ENCODE results near the gene LRRC4.

LRRC4 gene

DNA sequence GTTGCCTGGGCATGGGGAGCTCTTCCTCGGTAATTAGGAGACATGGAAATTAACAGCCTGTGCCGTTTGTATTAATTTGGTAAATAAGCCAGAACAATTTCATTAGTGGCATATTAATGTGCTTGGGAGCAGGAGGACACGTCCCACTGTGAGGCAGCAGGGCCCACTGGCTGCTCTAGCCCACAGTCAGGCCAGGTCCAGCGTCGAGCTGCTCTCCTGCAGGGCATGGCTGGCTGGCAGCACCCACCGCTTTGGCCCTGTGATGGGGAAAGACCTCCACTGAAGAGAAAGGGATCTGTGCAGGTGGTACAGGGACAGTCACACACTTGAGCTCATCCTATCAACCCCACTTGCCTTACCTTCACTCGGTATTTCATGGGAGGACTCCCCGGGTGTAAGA, 37.5 kb upstream of the LRRC4 start:
- Mint-ChIP-seq H3K36me3 (peaks cover 12% of the 10 kb centered on the region), H3K9me3 (ENCODE audit: low read depth) (no peaks in the 10 kb centered on the region), H3K27ac (peak overlapping the region; percentile 16)

GRCh38 chr7:128067983-128068382, 36.7 kb upstream of the LRRC4 start:
- Mint-ChIP-seq H3K36me3 (peaks cover 16% of the 10 kb centered on the region), H3K4me3 (no peak overlapping the region), H3K27ac (no peak overlapping the region), H3K9me3 (ENCODE audit: low read depth) (no peaks in the 10 kb centered on the region), H3K4me1 (ENCODE audit: low read depth) (peaks cover 42% of the 10 kb centered on the region), H3K27me3 (no peaks in the 10 kb centered on the region)

More for the DNA sequence above, 37.5 kb upstream of the LRRC4 start:
- Mint-ChIP-seq H3K27me3 (no peaks in the 10 kb centered on the region), H3K4me1 (ENCODE audit: low read depth) (peaks cover 42% of the 10 kb centered on the region), H3K4me3 (no peak overlapping the region)

DNA sequence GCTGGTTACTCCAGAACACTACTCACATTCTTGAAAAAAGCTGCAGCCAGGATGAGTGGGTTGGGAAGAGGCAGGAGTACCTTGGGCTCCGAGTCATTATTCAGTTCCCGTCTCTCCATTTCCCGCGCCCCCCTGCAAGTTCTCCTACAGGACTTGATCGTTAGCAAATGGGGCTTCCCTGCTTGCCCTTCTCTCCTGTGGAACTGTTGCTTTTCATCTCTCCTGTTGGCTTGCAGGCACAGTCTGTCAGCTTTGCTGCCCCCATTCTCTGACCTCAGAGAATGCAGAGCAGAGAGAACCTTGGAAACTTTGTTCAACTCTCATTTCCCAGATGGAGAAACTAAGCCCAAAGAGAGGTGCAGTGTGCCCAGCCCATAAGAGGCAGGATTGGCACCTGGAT, 35.6 kb upstream of the LRRC4 start:
- H3K4me1 Mint-ChIP-seq (ENCODE audit: low read depth) = peaks cover 44% of the 10 kb centered on the region
- no peak overlapping the region for H3K27ac Mint-ChIP-seq
- peaks cover 16% of the 10 kb centered on the region for H3K36me3 Mint-ChIP-seq
- H3K9me3 Mint-ChIP-seq (ENCODE audit: low read depth) = no peaks in the 10 kb centered on the region
- no peaks in the 10 kb centered on the region for H3K27me3 Mint-ChIP-seq
- H3K4me3 Mint-ChIP-seq = no peak overlapping the region

GRCh38 chr7:128066395-128066794, 35.2 kb upstream of the LRRC4 start:
- no peak overlapping the region for H3K4me3 Mint-ChIP-seq
- peaks cover 16% of the 10 kb centered on the region for H3K36me3 Mint-ChIP-seq
- peaks cover 39% of the 10 kb centered on the region for H3K4me1 Mint-ChIP-seq (ENCODE audit: low read depth)
- H3K9me3 Mint-ChIP-seq (ENCODE audit: low read depth) = no peaks in the 10 kb centered on the region
- no peak overlapping the region for H3K27ac Mint-ChIP-seq
- no peaks in the 10 kb centered on the region for H3K27me3 Mint-ChIP-seq

DNA sequence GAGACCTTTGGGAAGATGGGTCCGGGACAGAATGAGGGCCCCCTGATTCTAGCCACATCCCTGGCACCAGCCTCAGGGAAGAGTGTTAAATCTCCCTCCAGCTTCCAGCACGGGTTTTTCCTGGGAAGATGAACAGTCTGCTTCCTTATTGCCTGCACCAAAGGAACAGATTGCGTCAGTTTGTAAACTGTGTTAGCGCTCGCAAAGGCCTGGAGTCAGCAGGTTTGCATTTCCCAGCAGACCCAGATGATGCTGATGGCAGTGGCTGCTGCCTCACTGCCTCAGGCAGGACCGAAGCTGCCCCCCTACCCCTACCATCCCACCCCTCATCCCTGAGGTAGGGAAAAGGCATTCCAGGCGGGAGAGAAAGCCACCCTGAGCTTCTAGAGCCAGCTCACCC, 34.6 kb upstream of the LRRC4 start:
- no peak overlapping the region for H3K27ac Mint-ChIP-seq
- no peaks in the 10 kb centered on the region for H3K9me3 Mint-ChIP-seq (ENCODE audit: low read depth)
- peaks cover 38% of the 10 kb centered on the region for H3K4me1 Mint-ChIP-seq (ENCODE audit: low read depth)
- peaks cover 15% of the 10 kb centered on the region for H3K36me3 Mint-ChIP-seq
- no peaks in the 10 kb centered on the region for H3K27me3 Mint-ChIP-seq
- no peak overlapping the region for H3K4me3 Mint-ChIP-seq

DNA sequence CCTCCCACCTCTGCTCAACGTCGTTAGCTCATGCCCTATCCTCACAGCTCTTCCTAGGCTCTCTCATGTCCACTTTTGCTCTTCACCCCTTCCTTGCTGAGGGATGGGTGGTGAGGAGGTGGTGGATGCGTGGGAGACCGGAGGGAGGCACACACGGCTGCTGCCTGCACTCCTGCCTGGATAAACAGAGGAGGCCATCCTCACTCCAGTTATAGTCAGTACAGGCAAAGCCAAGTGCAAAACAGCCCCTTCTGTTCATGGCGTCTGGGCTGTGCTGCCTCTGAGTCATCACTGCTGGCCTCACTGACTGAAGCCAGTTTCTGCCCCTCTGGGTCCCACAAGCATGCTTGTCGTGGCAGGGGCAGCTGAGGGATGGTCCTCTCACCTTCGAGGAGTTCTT, 31.9 kb upstream of the LRRC4 start:
- H3K36me3 Mint-ChIP-seq = peaks cover 9% of the 10 kb centered on the region
- H3K27ac Mint-ChIP-seq = no peak overlapping the region
- H3K9me3 Mint-ChIP-seq (ENCODE audit: low read depth) = no peaks in the 10 kb centered on the region
- no peak overlapping the region for H3K4me3 Mint-ChIP-seq
- H3K4me1 Mint-ChIP-seq (ENCODE audit: low read depth) = peaks cover 50% of the 10 kb centered on the region
- no peaks in the 10 kb centered on the region for H3K27me3 Mint-ChIP-seq

GRCh38 chr7:128060018-128060417, 28.8 kb upstream of the LRRC4 start:
- Mint-ChIP-seq H3K9me3 (ENCODE audit: low read depth) (no peaks in the 10 kb centered on the region), H3K36me3 (peaks cover 9% of the 10 kb centered on the region), H3K27me3 (no peaks in the 10 kb centered on the region), H3K27ac (peak overlapping the region; percentile 67), H3K4me3 (no peak overlapping the region), H3K4me1 (ENCODE audit: low read depth) (peaks cover 50% of the 10 kb centered on the region)

DNA sequence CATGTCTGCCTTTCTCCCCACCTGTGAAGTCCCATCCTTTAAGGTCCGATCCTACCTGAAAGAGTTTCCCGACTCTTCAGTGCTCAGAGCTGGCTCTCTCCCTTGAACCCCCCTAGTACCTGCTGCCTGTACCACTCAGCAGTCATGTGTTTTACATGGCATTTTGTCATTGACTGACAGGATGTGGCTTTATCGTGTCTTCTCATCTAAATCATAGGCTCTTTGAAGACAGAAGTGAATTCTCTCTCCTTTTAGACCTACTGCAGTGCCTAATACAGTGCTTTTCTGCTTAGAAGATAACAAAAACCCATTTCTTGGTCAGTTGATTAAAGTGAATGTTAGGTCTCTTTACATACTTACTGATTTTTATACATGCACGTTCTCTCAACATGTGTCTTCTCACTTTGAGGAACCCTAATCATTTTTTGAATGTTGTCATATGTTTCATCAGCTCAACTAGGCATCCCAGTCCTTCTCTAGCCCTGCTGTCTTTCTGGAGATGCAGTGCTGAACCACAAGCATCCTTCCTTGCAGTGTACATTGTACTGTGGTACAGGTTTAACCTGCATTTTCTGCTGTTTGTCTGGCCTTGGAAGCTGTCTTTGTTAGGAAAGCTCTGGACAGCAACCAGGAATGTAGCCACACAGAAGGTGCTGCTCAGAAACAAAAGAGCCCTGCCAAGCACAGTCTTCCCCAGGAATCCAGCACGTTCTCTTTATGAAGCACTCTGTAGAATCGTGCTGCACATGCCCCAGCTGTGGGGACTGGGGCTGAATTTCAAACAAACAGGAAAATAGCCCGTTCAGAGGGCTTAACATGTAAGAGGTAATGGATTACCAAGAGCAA, 28.1 kb upstream of the LRRC4 start:
- H3K9me3 Mint-ChIP-seq (ENCODE audit: low read depth) = no peaks in the 10 kb centered on the region
- no peaks in the 10 kb centered on the region for H3K27me3 Mint-ChIP-seq
- H3K4me1 Mint-ChIP-seq (ENCODE audit: low read depth) = peaks cover 51% of the 10 kb centered on the region
- H3K4me3 Mint-ChIP-seq = peak overlapping the region; percentile 62
- H3K27ac Mint-ChIP-seq = peak overlapping the region; percentile 72
- H3K36me3 Mint-ChIP-seq = peaks cover 7% of the 10 kb centered on the region

- peaks cover 54% of the 10 kb centered on the region for H3K4me1 Mint-ChIP-seq (ENCODE audit: low read depth)
- H3K36me3 Mint-ChIP-seq = peaks cover 2% of the 10 kb centered on the region
- H3K4me3 Mint-ChIP-seq = no peak overlapping the region
- no peaks in the 10 kb centered on the region for H3K9me3 Mint-ChIP-seq (ENCODE audit: low read depth)
- no peak overlapping the region for H3K27ac Mint-ChIP-seq
- no peaks in the 10 kb centered on the region for H3K27me3 Mint-ChIP-seq
These were observed 26.7 kb upstream of the LRRC4 start for GRCh38 chr7:128057909-128058308.

- Mint-ChIP-seq H3K4me1 (ENCODE audit: low read depth) (peaks cover 62% of the 10 kb centered on the region), H3K27me3 (no peaks in the 10 kb centered on the region), H3K9me3 (ENCODE audit: low read depth) (no peaks in the 10 kb centered on the region), H3K4me3 (no peak overlapping the region), H3K36me3 (peaks cover 2% of the 10 kb centered on the region), H3K27ac (no peak overlapping the region)
These were observed 25.7 kb upstream of the LRRC4 start for GRCh38 chr7:128056901-128057300.

DNA sequence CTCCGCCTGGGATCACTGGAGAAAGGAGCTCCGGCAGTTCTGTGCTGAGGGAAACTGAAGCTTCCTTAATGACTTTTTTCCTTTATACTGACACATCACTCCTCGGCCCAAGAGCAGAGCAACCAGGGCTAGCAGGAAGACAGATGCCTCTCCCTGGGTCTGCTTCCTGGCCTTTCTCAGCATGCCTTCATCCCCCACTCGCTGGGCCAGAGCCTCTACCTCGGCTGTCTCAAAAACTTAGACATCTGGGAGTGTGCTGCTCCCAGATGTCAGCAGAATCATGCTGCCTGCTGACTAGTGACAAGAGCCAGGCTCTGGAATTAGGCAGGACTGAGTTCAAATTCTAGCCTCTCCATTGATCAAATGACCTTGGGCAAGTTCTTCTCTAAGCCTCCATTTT, 24.4 kb upstream of the LRRC4 start:
- no peaks in the 10 kb centered on the region for H3K9me3 Mint-ChIP-seq (ENCODE audit: low read depth)
- no peak overlapping the region for H3K4me3 Mint-ChIP-seq
- peaks cover 2% of the 10 kb centered on the region for H3K36me3 Mint-ChIP-seq
- H3K27me3 Mint-ChIP-seq = no peaks in the 10 kb centered on the region
- no peak overlapping the region for H3K27ac Mint-ChIP-seq
- H3K4me1 Mint-ChIP-seq (ENCODE audit: low read depth) = peaks cover 66% of the 10 kb centered on the region

DNA sequence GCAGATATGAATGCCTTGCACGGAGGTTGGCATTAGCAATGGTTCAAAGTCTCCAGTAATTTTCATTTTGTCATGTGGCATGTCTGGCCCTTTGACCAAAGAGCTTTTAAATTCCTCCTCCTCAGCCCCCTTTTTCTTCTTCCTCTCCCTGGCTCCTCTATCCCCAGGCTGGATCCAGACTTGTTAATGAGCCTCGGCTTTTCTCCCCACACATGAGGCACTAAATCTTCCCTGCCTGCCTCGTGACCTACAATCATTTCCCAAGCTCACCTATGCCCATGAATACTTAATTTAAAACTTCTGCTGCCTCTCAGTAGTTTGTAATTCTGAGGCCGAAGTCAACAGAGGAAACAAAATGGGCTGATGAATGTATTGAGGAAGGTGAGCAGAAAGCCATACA, 23.3 kb upstream of the LRRC4 start:
- no peak overlapping the region for H3K27ac Mint-ChIP-seq
- H3K27me3 Mint-ChIP-seq = no peaks in the 10 kb centered on the region
- no peaks in the 10 kb centered on the region for H3K9me3 Mint-ChIP-seq (ENCODE audit: low read depth)
- H3K36me3 Mint-ChIP-seq = peaks cover 4% of the 10 kb centered on the region
- peaks cover 58% of the 10 kb centered on the region for H3K4me1 Mint-ChIP-seq (ENCODE audit: low read depth)
- no peak overlapping the region for H3K4me3 Mint-ChIP-seq

GRCh38 chr7:128053991-128054390, 22.8 kb upstream of the LRRC4 start:
- no peaks in the 10 kb centered on the region for H3K27me3 Mint-ChIP-seq
- peaks cover 6% of the 10 kb centered on the region for H3K36me3 Mint-ChIP-seq
- H3K9me3 Mint-ChIP-seq (ENCODE audit: low read depth) = no peaks in the 10 kb centered on the region
- H3K4me1 Mint-ChIP-seq (ENCODE audit: low read depth) = peaks cover 53% of the 10 kb centered on the region
- no peak overlapping the region for H3K27ac Mint-ChIP-seq
- no peak overlapping the region for H3K4me3 Mint-ChIP-seq

DNA sequence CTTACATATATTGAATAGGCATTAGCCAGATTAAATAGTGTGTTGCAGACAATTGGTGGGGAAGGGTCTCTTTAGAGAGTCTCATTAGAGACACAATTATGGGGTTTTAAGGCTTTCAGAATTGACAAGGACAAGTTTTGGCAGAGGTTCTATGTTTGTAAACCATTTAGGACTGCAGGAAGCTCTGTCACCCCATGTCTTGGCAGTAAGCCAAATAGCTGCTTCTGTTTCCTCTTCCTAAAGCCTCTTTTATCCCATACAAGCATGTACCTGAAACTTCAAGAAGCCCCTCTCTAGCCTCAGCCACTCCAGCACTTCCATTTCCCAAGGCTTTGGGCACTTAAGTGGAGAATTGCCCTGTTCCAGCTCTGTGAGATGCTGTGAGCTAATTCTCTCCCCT, 21.8 kb upstream of the LRRC4 start:
- no peak overlapping the region for H3K27ac Mint-ChIP-seq

DNA sequence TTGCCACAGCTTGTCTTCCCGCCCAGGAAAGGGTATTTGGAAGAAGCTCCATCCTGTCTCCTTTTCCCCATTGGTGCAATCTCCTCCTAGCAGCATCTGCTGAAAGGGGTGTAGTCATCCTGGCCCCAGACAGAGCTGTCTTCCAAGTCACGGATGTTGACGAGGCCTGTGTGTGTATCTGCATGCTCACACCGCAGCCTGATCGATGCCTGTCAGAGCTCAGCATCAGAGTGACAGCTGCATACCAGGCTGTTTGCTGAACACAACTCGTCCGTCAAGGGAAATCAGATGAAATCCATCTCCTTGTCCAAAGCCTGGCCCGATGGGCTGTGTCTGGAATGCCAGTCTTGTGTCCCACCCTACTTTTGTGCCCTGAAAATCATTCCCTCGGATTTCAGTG, 21.2 kb upstream of the LRRC4 start:
- Mint-ChIP-seq H3K4me1 (ENCODE audit: low read depth) (peaks cover 39% of the 10 kb centered on the region), H3K27ac (no peak overlapping the region), H3K27me3 (no peaks in the 10 kb centered on the region), H3K36me3 (peaks cover 7% of the 10 kb centered on the region), H3K4me3 (no peak overlapping the region), H3K9me3 (ENCODE audit: low read depth) (no peaks in the 10 kb centered on the region)

More for the DNA sequence above, 21.8 kb upstream of the LRRC4 start:
- Mint-ChIP-seq H3K4me3 (no peak overlapping the region), H3K36me3 (peaks cover 7% of the 10 kb centered on the region), H3K4me1 (ENCODE audit: low read depth) (peaks cover 45% of the 10 kb centered on the region), H3K27me3 (no peaks in the 10 kb centered on the region), H3K9me3 (ENCODE audit: low read depth) (no peaks in the 10 kb centered on the region)

- Mint-ChIP-seq H3K4me3 (no peak overlapping the region), H3K4me1 (ENCODE audit: low read depth) (peaks cover 9% of the 10 kb centered on the region), H3K27me3 (no peaks in the 10 kb centered on the region), H3K9me3 (ENCODE audit: low read depth) (no peaks in the 10 kb centered on the region), H3K27ac (peak overlapping the region; percentile 10), H3K36me3 (peaks cover 6% of the 10 kb centered on the region)
These were observed 14.5 kb upstream of the LRRC4 start for GRCh38 chr7:128045766-128046165.
